ENCODE results near the gene COX6B2.

DNA sequence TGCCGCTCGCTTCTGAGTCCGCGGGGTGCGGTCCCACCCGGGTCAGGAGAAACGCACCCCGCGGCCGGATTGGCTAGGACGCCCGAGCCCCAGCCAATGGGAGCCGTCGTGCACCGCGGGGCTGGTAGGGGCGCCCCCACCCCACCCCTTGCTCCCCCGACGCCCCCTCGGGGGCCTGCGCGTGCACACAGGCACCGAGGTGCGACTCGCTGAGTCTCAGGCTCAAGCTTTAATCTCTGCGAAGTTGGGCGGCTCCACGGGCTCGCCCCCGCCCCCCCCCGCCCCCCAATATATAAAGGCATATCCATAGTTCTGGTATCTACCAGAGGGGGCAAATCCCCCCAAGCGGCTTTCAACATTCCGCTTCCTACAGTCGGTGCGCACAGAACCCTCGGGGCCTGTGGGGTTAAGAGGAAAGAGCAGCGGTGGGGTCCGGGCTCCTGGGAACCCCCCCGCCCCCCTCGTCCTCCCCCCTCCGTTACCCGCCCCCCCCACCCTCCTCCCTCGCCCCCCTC is at the start of gene COX6B2:
- TF ChIP-seq, protein P1, sequence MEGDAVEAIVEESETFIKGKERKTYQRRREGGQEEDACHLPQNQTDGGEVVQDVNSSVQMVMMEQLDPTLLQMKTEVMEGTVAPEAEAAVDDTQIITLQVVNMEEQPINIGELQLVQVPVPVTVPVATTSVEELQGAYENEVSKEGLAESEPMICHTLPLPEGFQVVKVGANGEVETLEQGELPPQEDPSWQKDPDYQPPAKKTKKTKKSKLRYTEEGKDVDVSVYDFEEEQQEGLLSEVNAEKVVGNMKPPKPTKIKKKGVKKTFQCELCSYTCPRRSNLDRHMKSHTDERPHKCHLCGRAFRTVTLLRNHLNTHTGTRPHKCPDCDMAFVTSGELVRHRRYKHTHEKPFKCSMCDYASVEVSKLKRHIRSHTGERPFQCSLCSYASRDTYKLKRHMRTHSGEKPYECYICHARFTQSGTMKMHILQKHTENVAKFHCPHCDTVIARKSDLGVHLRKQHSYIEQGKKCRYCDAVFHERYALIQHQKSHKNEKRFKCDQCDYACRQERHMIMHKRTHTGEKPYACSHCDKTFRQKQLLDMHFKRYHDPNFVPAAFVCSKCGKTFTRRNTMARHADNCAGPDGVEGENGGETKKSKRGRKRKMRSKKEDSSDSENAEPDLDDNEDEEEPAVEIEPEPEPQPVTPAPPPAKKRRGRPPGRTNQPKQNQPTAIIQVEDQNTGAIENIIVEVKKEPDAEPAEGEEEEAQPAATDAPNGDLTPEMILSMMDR (IDR thresholded peaks at IDR 0.05) = no peak
- no peak for TF ChIP-seq POLR2A (IDR thresholded peaks at IDR 0.05)
